Activated B cell treated with CpG ODN at 0.5 μM for 24 hours (primary cell): ENCODE data around the gene VTI1A. TPM values are rescaled to one million over a fixed set of nuclear protein-coding genes. Genes with fewer than 3 reads are reported as not detected.

Experiments
- ATAC-seq: fragments of 200-7000 bp; cut with Tn5 transposase; one replicate; pipeline ENCODE4 v1.10.0; 2021; ENCODE audit warnings: low read depth, mild to moderate bottlenecking, moderate library complexity
- CTCF ChIA-PET: fragments of 350-600 bp; sonication (Branson Sonifier 250); formaldehyde crosslinking; loops from one replicate; lab custom pipeline; 2021; ENCODE audit warnings: antibody characterized with exemption; lab: Charles Lee
- POLR2A ChIA-PET: fragments of 350-600 bp; sonication (Branson Sonifier 250); formaldehyde crosslinking; loops from one replicate; lab custom pipeline; 2021; ENCODE audit warnings: antibody characterized with exemption; lab: Charles Lee
- DNase-seq: peaks from one replicate; pipeline ENCODE4 v3.0.0; 2022
- H3K27ac Mint-ChIP-seq: one replicate; pipeline ENCODE4 v1.8.0; 2020; ENCODE audit warnings: mixed read lengths
- H3K27me3 Mint-ChIP-seq: one replicate; pipeline ENCODE4 v1.8.0; 2021; ENCODE audit warnings: mixed read lengths
- H3K36me3 Mint-ChIP-seq: one replicate; pipeline ENCODE4 v1.8.0; 2021; ENCODE audit warnings: low read depth, mixed read lengths
- H3K4me1 Mint-ChIP-seq: one replicate; pipeline ENCODE4 v1.8.0; 2021; ENCODE audit warnings: mixed read lengths
- H3K4me3 Mint-ChIP-seq: one replicate; pipeline ENCODE4 v1.8.0; 2020; ENCODE audit warnings: mild to moderate bottlenecking, mixed read lengths
- H3K9me3 Mint-ChIP-seq: one replicate; pipeline ENCODE4 v1.8.0; 2020; ENCODE audit warnings: mixed read lengths
- CTCF ChIP-seq: fragments of 200-600 bp; IDR thresholded peaks from one replicate; pipeline ENCODE4 v1.8.0; 2022; ENCODE audit warnings: antibody characterized with exemption, mild to moderate bottlenecking
- intact Hi-C: fragments of 100-400 bp; cut with micrococcal nuclease; formaldehyde crosslinking; loops from one replicate; pipeline ENCODE4 v1.15.1; 2024
- total RNA-seq: library from RNA; stranded (reverse); gene quantifications from 2 replicates; pipeline ENCODE4 v1.2.3, GENCODE V29; 2022

Gene VTI1A
- total RNA-seq, 1 donor from 2014 or later, result 74.0 TPM

DNA sequence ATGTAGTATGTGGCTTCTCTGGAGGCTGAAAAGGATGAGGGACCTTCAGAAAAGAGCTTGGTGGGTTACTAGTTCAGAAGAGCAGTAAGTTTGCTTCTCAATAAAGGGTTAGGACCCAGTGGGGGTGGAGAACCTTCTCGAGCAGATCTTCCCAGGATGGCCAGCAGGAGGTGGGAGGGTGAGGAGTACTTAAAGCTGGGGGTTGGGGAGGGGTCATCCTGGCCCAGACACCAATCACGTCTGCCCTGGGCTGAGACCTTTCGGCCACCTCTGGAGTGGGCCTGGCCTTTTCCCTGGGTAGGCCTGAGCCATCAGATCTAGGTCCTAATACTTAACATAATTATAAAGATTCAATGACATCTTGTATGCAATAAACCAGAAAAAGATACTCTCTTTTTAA lies 354.0 kb downstream of the VTI1A start:
- ATAC-seq, result no peak
- Mint-ChIP-seq H3K4me3 (no peak overlapping the region), H3K9me3 (no peaks in the 10 kb centered on the region), H3K36me3 (peaks cover 4% of the 10 kb centered on the region), H3K27ac (no peak overlapping the region), H3K4me1 (no peaks in the 10 kb centered on the region), H3K27me3 (no peaks in the 10 kb centered on the region)
- ChIA-PET CTCF (no interaction called here), POLR2A (no interaction called here)
- intact Hi-C loops, result no loop called here
- no peak for TF ChIP-seq CTCF
- DNase-seq, result no peak

GRCh38 chr10:112801748-112802147 lies 354.7 kb downstream of the VTI1A start:
- Mint-ChIP-seq H3K4me3 (no peak overlapping the region), H3K4me1 (no peaks in the 10 kb centered on the region), H3K9me3 (no peaks in the 10 kb centered on the region), H3K36me3 (peaks cover 4% of the 10 kb centered on the region), H3K27me3 (no peaks in the 10 kb centered on the region), H3K27ac (no peak overlapping the region)
- no peak for TF ChIP-seq CTCF
- DNase-seq (no peak), ATAC-seq (no peak)
- intact Hi-C loops, result no loop called here
- ChIA-PET CTCF (no interaction called here), POLR2A (no interaction called here)

GRCh38 chr10:112802411-112803022 lies 355.5 kb downstream of the VTI1A start:
- H3K27ac Mint-ChIP-seq, result no peak overlapping the region
- H3K4me1 Mint-ChIP-seq, result no peaks in the 10 kb centered on the region
- intact Hi-C loops, result no loop called here
- ChIA-PET POLR2A (no interaction called here), CTCF (no interaction called here)
- DNase-seq (no peak), ATAC-seq (no peak)
- no peak for TF ChIP-seq CTCF
- no peaks in the 10 kb centered on the region for H3K9me3 Mint-ChIP-seq
- H3K27me3 Mint-ChIP-seq, result no peaks in the 10 kb centered on the region
- peaks cover 11% of the 10 kb centered on the region for H3K36me3 Mint-ChIP-seq
- no peak overlapping the region for H3K4me3 Mint-ChIP-seq

DNA sequence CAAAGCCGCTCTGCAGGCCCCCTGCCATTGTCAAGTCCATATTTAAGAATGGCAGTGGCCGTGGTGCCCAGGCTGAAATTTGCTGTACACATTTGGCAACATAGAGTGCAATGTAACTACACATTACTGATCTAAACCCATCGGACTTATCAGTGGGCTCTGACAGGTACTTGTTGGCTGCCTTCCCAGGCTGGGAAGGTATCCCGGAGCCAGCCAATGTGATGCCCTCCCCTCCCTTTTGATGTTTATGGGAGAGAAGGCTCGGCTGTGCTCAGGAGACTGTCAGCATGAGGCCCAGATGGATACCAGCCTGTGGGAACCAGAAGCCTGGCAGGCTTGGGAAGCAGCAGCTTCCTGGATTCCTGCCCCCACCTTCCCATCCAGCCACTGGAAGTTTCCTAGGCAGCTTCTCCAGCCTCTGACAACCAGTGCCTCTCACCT lies 357.0 kb downstream of the VTI1A start:
- ATAC-seq, result no peak
- intact Hi-C loops, result no loop called here
- H3K4me1 Mint-ChIP-seq, result no peaks in the 10 kb centered on the region
- no peak overlapping the region for H3K4me3 Mint-ChIP-seq
- ChIA-PET CTCF (no interaction called here), POLR2A (no interaction called here)
- no peaks in the 10 kb centered on the region for H3K9me3 Mint-ChIP-seq
- TF ChIP-seq CTCF, result no peak
- no peak for DNase-seq
- no peak overlapping the region for H3K27ac Mint-ChIP-seq
- peaks cover 15% of the 10 kb centered on the region for H3K36me3 Mint-ChIP-seq
- H3K27me3 Mint-ChIP-seq, result no peaks in the 10 kb centered on the region

DNA sequence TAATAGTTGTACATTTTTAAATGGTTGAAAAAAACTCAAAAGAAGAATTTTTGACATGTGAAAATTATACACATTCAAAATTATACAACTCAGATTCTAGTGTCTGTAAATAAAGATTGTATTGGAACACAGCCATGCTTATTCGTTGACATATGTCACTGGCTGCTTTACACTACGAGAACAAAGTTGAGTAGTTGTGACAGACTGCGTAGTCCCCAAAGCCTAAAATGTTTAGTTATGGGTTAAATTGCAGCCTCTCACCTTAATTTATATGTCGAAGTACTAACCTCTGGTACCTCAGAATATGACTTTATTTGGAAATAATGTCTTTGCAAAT lies 358.2 kb downstream of the VTI1A start:
- ChIA-PET POLR2A (no interaction called here), CTCF (no interaction called here)
- Mint-ChIP-seq H3K9me3 (no peaks in the 10 kb centered on the region), H3K4me3 (no peak overlapping the region), H3K36me3 (peaks cover 19% of the 10 kb centered on the region), H3K4me1 (no peaks in the 10 kb centered on the region), H3K27me3 (no peaks in the 10 kb centered on the region), H3K27ac (no peak overlapping the region)
- intact Hi-C loops, result no loop called here
- TF ChIP-seq CTCF, result no peak
- no peak for ATAC-seq
- DNase-seq, result no peak
